T-cell (primary cell): Measurements from ENCODE around the gene GTSE1. TPM values are rescaled to one million over a fixed set of nuclear protein-coding genes. Genes with fewer than 3 reads are reported as not detected.

ENCODE experiments used
- ATAC-seq, 4 experiments: fragments of 200-7000 bp in 3 of 4; fragments of 150-1000 bp in 1 of 4; cut with Tn5 transposase; replicated peaks in 1 of 4; 1 replicate in 3 of 4; 2 replicates in 1 of 4; pipeline ENCODE4 v1.10.0; 2021; ENCODE audit warnings: moderate library complexity in 3 of 4, mild to moderate bottlenecking in 2 of 4, moderate number of reproducible peaks in 1 of 4
- CTCF ChIA-PET, 2 donors: fragments of 300-600 bp; sonication (Branson Sonifier 250); formaldehyde crosslinking; loops; one replicate each; lab custom pipeline; 2022; ENCODE audit warnings: antibody characterized with exemption in 2 of 2; lab: Charles Lee
- POLR2A ChIA-PET, 2 donors: fragments of 300-600 bp; sonication (Branson Sonifier 250); formaldehyde crosslinking; loops; one replicate each; lab custom pipeline; 2022; ENCODE audit warnings: antibody characterized with exemption in 2 of 2; lab: Charles Lee
- DNase-seq, 35 experiments: peaks; one replicate each; pipeline versions ENCODE4 v3.0.0 to v3.0.0-alpha.2; 2013 to 2023
- H3K27ac ChIP-seq: one replicate; pipeline ENCODE4 v1.5.1; 2013; ENCODE audit warnings: low read length
- H3K27me3 ChIP-seq, 2 experiments: replicated peaks in 1 of 2; 1 replicate in 1 of 2; 2 replicates in 1 of 2; pipeline versions ENCODE4 v1.6.1 to v1.7.0; 2013; ENCODE audit warnings: low read length in 1 of 2, mixed read lengths in 1 of 2; ENCODE audit not compliant: control insufficient read depth in 2 of 2, insufficient read depth in 2 of 2; ENCODE audit errors: extremely low read depth in 1 of 2
- H3K36me3 ChIP-seq, 2 donors: 1 replicate in 1 of 2; 2 replicates in 1 of 2; pipeline versions ENCODE4 v1.6.1 to v1.7.0; 2013; ENCODE audit warnings: low read length in 1 of 2; ENCODE audit not compliant: control insufficient read depth in 2 of 2, insufficient read depth in 1 of 2; ENCODE audit errors: extremely low read depth in 1 of 2
- H3K4me1 ChIP-seq, 2 experiments: 1 replicate in 1 of 2; 2 replicates in 1 of 2; pipeline versions ENCODE4 v1.6.1 to v1.7.0; 2013; ENCODE audit warnings: low read length in 2 of 2, mixed read lengths in 1 of 2; ENCODE audit not compliant: insufficient read depth in 2 of 2, control insufficient read depth in 1 of 2; ENCODE audit errors: extremely low read depth in 1 of 2
- H3K4me3 ChIP-seq, 2 donors: 1 replicate in 1 of 2; 2 replicates in 1 of 2; pipeline versions ENCODE4 v1.5.1 to v1.7.0; 2013; ENCODE audit warnings: mild to moderate bottlenecking in 2 of 2, low read length in 1 of 2, moderate library complexity in 1 of 2; ENCODE audit not compliant: control insufficient read depth in 1 of 2; ENCODE audit errors: extremely low read depth in 1 of 2
- H3K9me3 ChIP-seq: 2 replicates; pipeline ENCODE4 v1.7.0; 2013
- H3K27ac Mint-ChIP-seq, 2 donors: one replicate each; pipeline ENCODE4 v1.8.0; 2020 to 2021; ENCODE audit warnings: mild to moderate bottlenecking in 2 of 2, mixed read lengths in 2 of 2
- H3K27me3 Mint-ChIP-seq, 2 donors: one replicate each; pipeline ENCODE4 v1.8.0; 2021 to 2022; ENCODE audit warnings: mixed read lengths in 2 of 2
- H3K36me3 Mint-ChIP-seq: one replicate; pipeline ENCODE4 v1.8.0; 2021; ENCODE audit warnings: mixed read lengths
- H3K4me1 Mint-ChIP-seq, 3 donors: one replicate each; pipeline ENCODE4 v1.8.0; 2020 to 2022; ENCODE audit warnings: mixed read lengths in 3 of 3, mild to moderate bottlenecking in 1 of 3
- H3K4me3 Mint-ChIP-seq, 3 donors: one replicate each; pipeline ENCODE4 v1.8.0; 2020 to 2022; ENCODE audit warnings: mild to moderate bottlenecking in 3 of 3, mixed read lengths in 3 of 3, moderate library complexity in 3 of 3
- H3K9me3 Mint-ChIP-seq, 3 donors: one replicate each; pipeline ENCODE4 v1.8.0; 2020 to 2022; ENCODE audit warnings: mixed read lengths in 3 of 3
- WGBS: methylation state at CpG from one replicate; pipeline ENCODE4 v1.1.5; 2013; ENCODE audit warnings: missing lambda C conversion rate; ENCODE audit not compliant: insufficient coverage; 5-methylcytosine and 5-hydroxymethylcytosine counted together
- total RNA-seq, 35 experiments: library from RNA in 6 of 35; stranded (reverse) in 6 of 35; fragments of 120-200 nt in 1 of 35; gene quantifications; one replicate each; pipeline versions ENCODE4 v1.2.1 to v1.2.4 and lab custom pipeline; 2013 to 2026

Gene GTSE1
- total RNA-seq, 5 donors from 2014 or later (not counting 1 experiment from before 2014, with no cell fraction given), result 0.44 to 1.3 (median 0.61) TPM

GRCh38 chr22:46292173-46292572 lies 4.5 kb upstream of the GTSE1 start:
- Histone ChIP-seq H3K4me3 (no peak overlapping the region), H3K4me1 (peaks cover 0 to 79% of the 10 kb centered on the region in 2 experiments), H3K27me3 (peaks cover 0 to 3% of the 10 kb centered on the region in 2 experiments), H3K27ac (no peak overlapping the region), H3K9me3 (no peaks in the 10 kb centered on the region), H3K36me3 (peaks cover 0 to 8% of the 10 kb centered on the region in 2 donors)
- ChIA-PET CTCF (no interaction called here), POLR2A (no interaction called here)
- peaks cover 27 to 48% (median 34%) of the 10 kb centered on the region in 3 donors for H3K4me1 Mint-ChIP-seq
- WGBS, result 83% methylated on average over 3 of the region's 3 CpGs
- no peak overlapping the region for H3K27ac Mint-ChIP-seq
- no peaks in the 10 kb centered on the region for H3K9me3 Mint-ChIP-seq
- no peak for DNase-seq
- ATAC-seq, result no peak
- no peak overlapping the region for H3K4me3 Mint-ChIP-seq
- H3K36me3 Mint-ChIP-seq, result peaks cover 6% of the 10 kb centered on the region
- H3K27me3 Mint-ChIP-seq, result no peaks in the 10 kb centered on the region

- Mint-ChIP-seq H3K9me3 (no peaks in the 10 kb centered on the region), H3K27me3 (no peaks in the 10 kb centered on the region), H3K4me3 (no peak overlapping the region), H3K4me1 (peaks cover 28 to 48% (median 33%) of the 10 kb centered on the region in 3 donors), H3K27ac (peak overlapping the region in 1 of 2 donors; percentile 39), H3K36me3 (peaks cover 6% of the 10 kb centered on the region)
- H3K27me3 ChIP-seq, result peaks cover 0 to 5% of the 10 kb centered on the region in 2 experiments
- ChIA-PET POLR2A (no interaction called here), CTCF (no interaction called here)
- no peak overlapping the region for H3K4me3 ChIP-seq
- H3K4me1 ChIP-seq, result peaks cover 2 to 77% of the 10 kb centered on the region in 2 experiments
- no peak for ATAC-seq
- no peak for DNase-seq
- no peak overlapping the region for H3K27ac ChIP-seq
- H3K9me3 ChIP-seq, result no peaks in the 10 kb centered on the region
- 97% methylated on average over 8 of the region's 14 CpGs for WGBS
- H3K36me3 ChIP-seq, result peaks cover 0 to 8% of the 10 kb centered on the region in 2 donors
Observed at GRCh38 chr22:46292732-46293131, 3.9 kb upstream of the GTSE1 start.

GRCh38 chr22:46293577-46294260 lies 3.0 kb upstream of the GTSE1 start:
- Mint-ChIP-seq H3K4me3 (no peak overlapping the region), H3K9me3 (no peaks in the 10 kb centered on the region), H3K4me1 (peaks cover 26 to 40% (median 28%) of the 10 kb centered on the region in 3 donors), H3K27me3 (peaks cover 0 to 3% of the 10 kb centered on the region in 2 donors), H3K36me3 (peaks cover 6% of the 10 kb centered on the region), H3K27ac (no peak overlapping the region)
- WGBS, result 59% methylated on average over 9 of the region's 11 CpGs
- CTCF ChIA-PET, result no interaction called here
- Histone ChIP-seq H3K4me3 (no peak overlapping the region), H3K4me1 (peaks cover 2 to 67% of the 10 kb centered on the region in 2 experiments), H3K27me3 (peaks cover 0 to 5% of the 10 kb centered on the region in 2 experiments), H3K36me3 (peaks cover 0 to 8% of the 10 kb centered on the region in 2 donors), H3K27ac (no peak overlapping the region), H3K9me3 (no peaks in the 10 kb centered on the region)
- ATAC-seq, result no peak
- peak in 2 of 35 experiments; percentile 28 to 34 for DNase-seq
- POLR2A ChIA-PET, result interaction anchor here in 1 of 2 donors (0.7 kb wide), 1 partner anchor 284 kb away, joined by 4 read pairs; no protein-coding TSS in a partner anchor

GRCh38 chr22:46294784-46295183 lies 1.9 kb upstream of the GTSE1 start:
- Mint-ChIP-seq H3K36me3 (peaks cover 6% of the 10 kb centered on the region), H3K27ac (peak overlapping the region; percentile 97 to 98), H3K27me3 (peaks cover 0 to 5% of the 10 kb centered on the region in 2 donors), H3K4me3 (peak overlapping the region in 2 of 3 donors; percentile 56 to 84), H3K9me3 (no peaks in the 10 kb centered on the region), H3K4me1 (peaks cover 26 to 37% (median 28%) of the 10 kb centered on the region in 3 donors)
- H3K36me3 ChIP-seq, result peaks cover 0 to 8% of the 10 kb centered on the region in 2 donors
- no peak for ATAC-seq
- H3K9me3 ChIP-seq, result no peaks in the 10 kb centered on the region
- H3K27ac ChIP-seq, result peak overlapping the region; percentile 12
- ChIA-PET POLR2A (interaction anchor here in 1 of 2 donors (0.7 kb wide), 1 partner anchor 283 kb away, joined by 4 read pairs; no protein-coding TSS in a partner anchor), CTCF (no interaction called here)
- H3K27me3 ChIP-seq, result peaks cover 0 to 5% of the 10 kb centered on the region in 2 experiments
- H3K4me3 ChIP-seq, result no peak overlapping the region
- no peak for DNase-seq
- H3K4me1 ChIP-seq, result peaks cover 2 to 57% of the 10 kb centered on the region in 2 experiments
- WGBS, result 83% methylated on average over 1 of the region's 2 CpGs

- no peak for ATAC-seq
- no CpG with 5 or more reads among the region's 4 CpGs for WGBS
- peak overlapping the region; percentile 97 to 98 for H3K27ac Mint-ChIP-seq
- Histone ChIP-seq H3K9me3 (no peaks in the 10 kb centered on the region), H3K4me1 (peaks cover 2 to 50% of the 10 kb centered on the region in 2 experiments), H3K27me3 (peaks cover 0 to 5% of the 10 kb centered on the region in 2 experiments), H3K27ac (peak overlapping the region; percentile 89), H3K4me3 (peak overlapping the region in 1 of 2 donors; percentile 68), H3K36me3 (peaks cover 0 to 8% of the 10 kb centered on the region in 2 donors)
- DNase-seq, result no peak
- peak overlapping the region; percentile 84 to 95 (median 84) for H3K4me3 Mint-ChIP-seq
- peaks cover 26 to 32% (median 28%) of the 10 kb centered on the region in 3 donors for H3K4me1 Mint-ChIP-seq
- H3K36me3 Mint-ChIP-seq, result peaks cover 6% of the 10 kb centered on the region
- POLR2A ChIA-PET, result no interaction called here
- CTCF ChIA-PET, result interaction anchor here (0.5 to 1.2 kb wide), 4 partner anchors 16 to 261 kb away, joined by 3 to 4 read pairs (median 3); no protein-coding TSS in a partner anchor
- H3K9me3 Mint-ChIP-seq, result no peaks in the 10 kb centered on the region
- peaks cover 0 to 5% of the 10 kb centered on the region in 2 donors for H3K27me3 Mint-ChIP-seq
Observed at GRCh38 chr22:46295277-46295971, 1.2 kb upstream of the GTSE1 start.
